Erythroblast (primary cell): ENCODE data around the gene AHR.

Experiments
- GATA1 ChIP-seq: IDR thresholded peaks from 2 replicates; pipeline ENCODE4 v1.6.1; 2011; ENCODE audit warnings: low read depth, mild to moderate bottlenecking, control low read depth, low read length, moderate library complexity
- POLR2A ChIP-seq: IDR thresholded peaks from 2 replicates; pipeline ENCODE4 v1.6.1; 2011; ENCODE audit warnings: mild to moderate bottlenecking, low read length

GRCh38 chr7:17331891-17332501, 33.5 kb downstream of the AHR start:
- TF ChIP-seq POLR2A (no peak), GATA1 (no peak)
